ENCODE data around the gene SPATA2L.
"Not testable (repeated sequence)": the region's sequence is repeated elsewhere in the genome, so short reads cannot be mapped to it uniquely, and the experiment has no call there.

Gene SPATA2L

DNA sequence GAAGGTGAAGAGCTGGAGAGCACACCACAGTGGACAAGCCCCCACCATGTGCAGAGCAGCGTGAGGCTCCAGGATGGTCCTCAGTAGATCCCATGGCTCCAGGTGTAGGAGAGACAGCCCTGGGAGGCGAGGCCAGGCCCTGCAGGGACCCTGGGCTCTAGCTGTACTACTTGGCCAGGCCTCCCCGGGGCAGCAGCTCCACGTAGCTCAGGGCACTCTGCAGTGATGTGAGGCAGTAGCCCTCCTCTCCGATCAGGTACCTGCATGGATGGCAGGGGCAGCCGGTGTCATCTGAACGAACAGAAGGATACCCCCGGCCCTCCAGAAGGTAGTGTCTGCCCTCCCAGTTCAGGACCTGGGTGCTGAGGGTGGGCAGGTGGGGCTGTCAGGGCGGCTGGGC lies 6.2 kb upstream of the SPATA2L start:
- no peak for DNase-seq (ENCODE audit: insufficient read length, low spot score)
- FAIRE-seq: no peak
- TF ChIP-seq, protein P1, sequence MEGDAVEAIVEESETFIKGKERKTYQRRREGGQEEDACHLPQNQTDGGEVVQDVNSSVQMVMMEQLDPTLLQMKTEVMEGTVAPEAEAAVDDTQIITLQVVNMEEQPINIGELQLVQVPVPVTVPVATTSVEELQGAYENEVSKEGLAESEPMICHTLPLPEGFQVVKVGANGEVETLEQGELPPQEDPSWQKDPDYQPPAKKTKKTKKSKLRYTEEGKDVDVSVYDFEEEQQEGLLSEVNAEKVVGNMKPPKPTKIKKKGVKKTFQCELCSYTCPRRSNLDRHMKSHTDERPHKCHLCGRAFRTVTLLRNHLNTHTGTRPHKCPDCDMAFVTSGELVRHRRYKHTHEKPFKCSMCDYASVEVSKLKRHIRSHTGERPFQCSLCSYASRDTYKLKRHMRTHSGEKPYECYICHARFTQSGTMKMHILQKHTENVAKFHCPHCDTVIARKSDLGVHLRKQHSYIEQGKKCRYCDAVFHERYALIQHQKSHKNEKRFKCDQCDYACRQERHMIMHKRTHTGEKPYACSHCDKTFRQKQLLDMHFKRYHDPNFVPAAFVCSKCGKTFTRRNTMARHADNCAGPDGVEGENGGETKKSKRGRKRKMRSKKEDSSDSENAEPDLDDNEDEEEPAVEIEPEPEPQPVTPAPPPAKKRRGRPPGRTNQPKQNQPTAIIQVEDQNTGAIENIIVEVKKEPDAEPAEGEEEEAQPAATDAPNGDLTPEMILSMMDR (IDR thresholded peaks at IDR 0.05; ENCODE audit: insufficient read depth, missing control alignments): no peak

DNA sequence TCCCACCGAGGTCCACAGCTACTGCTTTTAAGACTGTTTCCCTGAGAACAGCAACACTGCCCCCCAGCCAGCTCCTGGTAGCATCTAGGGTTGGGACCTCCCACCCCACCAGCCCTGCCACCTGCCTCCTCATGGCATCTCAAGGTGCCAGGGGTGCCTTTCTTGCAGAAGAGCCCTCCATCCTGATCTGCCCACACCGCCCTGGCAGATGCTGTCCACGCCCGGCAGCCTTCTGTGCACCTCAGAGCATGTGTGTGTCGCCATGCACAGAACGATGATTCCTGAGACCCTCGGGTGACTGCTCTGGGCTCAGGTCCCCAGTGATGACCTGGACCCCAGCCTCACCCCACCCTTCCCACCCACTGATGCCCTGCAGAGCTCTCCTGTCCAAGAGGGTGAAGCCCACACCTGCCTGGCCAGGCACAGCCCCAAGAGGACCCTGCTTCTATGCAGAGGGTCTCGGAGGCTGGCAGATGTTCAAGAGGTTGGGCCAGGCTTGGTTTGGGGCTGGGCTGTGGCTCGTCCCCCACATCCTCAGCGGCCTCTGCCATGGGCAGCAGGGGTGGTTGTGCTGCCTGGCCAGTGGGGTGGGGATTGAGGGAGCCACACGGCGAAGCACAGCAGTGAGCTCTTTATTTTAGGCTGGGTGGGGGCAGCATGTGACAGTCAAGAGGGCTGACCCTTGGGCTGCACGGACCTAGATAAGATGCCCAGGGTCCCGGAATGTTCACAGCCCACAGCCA lies 5.2 kb upstream of the SPATA2L start:
- TF ChIP-seq, protein P1 (IDR thresholded peaks at IDR 0.05; ENCODE audit: insufficient read depth, missing control alignments): no peak
- FAIRE-seq (no peak), DNase-seq (ENCODE audit: insufficient read length, low spot score) (no peak)

DNA sequence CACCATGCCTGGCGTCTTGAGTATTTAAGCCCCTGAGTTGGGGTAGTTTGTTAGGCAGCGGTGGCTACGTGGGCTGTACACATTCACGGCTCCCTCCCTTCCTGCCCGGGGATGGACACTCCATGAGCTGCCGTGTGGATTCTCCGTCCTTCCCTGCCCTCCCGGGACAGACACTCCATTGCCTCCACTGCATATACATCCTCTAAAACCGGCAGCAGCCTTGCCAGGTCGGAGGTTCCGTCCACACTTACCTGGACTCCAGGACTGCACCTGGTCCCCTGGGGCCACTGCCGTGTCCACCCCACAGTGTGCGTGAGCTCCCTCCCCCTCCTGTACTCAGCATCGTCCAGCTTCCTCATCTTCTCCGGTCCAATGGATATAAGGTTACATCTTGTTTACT lies 3.5 kb upstream of the SPATA2L start:
- TF ChIP-seq, protein P1 (IDR thresholded peaks at IDR 0.05; ENCODE audit: insufficient read depth, missing control alignments): no peak
- FAIRE-seq (no peak), DNase-seq (ENCODE audit: insufficient read length, low spot score) (no peak)

DNA sequence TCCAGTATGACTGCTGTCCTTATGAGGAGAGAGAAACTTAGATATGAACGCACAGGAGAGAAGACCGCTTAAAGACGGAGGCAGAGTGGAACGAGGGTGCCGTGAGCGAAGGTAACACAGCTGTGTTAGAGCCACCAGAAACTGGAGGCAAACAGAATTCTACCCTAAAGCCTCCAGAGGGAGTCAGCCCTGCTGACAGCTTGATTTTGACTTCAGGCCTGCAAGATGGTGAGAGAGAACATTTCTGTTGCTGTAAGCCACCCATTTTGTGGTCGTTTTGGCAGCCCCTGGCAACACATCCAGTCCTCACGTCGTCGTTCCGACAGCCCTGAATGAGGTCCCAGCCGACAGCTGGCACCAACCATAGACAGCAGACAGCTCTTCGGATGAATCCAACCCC lies 2.8 kb upstream of the SPATA2L start:
- TF ChIP-seq, protein P1 (IDR thresholded peaks at IDR 0.05; ENCODE audit: insufficient read depth, missing control alignments): no peak
- DNase-seq (ENCODE audit: insufficient read length, low spot score) (no peak), FAIRE-seq (no peak)

DNA sequence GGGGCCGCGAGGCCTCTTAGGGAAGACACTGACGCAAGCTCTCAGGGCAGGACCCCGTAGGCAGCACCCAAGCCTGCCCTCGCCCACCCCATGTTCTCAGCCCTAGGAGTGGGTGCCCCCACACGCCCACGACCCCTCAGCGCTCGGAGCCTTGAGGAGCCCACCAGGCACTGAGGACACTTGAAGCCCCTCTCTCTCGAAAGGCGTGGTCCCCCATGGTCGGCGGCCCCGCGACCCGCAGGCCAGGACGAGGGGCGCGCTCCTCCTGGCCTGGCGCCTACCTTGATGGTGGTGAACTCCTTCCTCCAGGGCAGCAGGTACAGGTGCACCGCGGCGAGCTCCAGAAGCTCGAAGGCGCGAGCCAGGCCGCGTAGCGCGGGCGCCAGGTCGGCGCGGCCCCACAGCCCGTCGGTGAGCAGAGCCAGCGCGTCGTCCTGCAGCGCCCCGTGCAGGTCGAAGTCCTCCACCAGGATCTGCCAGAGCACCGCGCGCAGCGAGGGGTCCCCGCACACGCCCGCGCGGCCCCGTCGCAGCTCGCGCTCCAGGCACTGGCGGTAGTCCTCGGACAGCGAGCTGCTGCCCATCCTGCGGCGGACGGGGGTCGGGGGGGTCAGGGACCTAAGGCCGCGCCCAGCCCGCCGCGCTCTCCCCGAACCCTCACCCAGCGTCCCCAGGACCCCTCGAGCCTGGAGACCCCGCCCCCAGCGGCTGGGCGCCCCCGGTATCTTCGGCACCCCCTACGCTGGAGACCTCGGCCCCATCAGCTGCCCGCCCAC lies 668 bp downstream of the SPATA2L start:
- no peak for DNase-seq (ENCODE audit: insufficient read length, low spot score)
- no peak for FAIRE-seq
- TF ChIP-seq, protein P1 (IDR thresholded peaks at IDR 0.05; ENCODE audit: insufficient read depth, missing control alignments): peak; percentile 23

DNA sequence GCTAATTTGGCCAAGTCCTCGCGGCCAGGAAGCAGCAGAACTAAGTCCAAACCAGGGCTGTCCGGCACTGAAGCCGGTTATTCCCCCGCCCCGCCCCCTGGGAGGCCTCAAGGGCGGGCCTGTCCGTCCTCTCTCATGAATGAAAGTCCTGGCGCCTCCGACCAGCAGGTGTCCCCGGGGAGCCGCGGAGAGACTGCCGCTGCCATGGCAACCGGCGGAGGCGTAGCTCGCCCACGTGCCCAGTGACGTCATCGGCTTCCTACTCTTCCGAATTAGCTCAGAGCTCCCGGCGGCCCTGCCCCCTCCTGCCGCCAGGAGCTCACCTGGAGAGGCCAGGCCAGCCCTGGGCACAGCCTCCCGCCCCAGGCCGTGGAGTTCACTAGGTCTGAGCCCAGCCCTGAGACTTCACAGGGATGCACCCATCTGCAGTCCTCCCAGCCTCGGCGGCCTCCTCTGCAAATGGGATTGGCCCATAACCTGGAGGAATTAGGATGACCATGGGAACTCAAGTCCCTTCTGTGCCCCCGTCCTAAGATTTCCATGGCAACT lies 1.3 kb downstream of the SPATA2L start:
- FAIRE-seq: no peak
- TF ChIP-seq, protein P1 (IDR thresholded peaks at IDR 0.05; ENCODE audit: insufficient read depth, missing control alignments): peak; percentile 46

DNA sequence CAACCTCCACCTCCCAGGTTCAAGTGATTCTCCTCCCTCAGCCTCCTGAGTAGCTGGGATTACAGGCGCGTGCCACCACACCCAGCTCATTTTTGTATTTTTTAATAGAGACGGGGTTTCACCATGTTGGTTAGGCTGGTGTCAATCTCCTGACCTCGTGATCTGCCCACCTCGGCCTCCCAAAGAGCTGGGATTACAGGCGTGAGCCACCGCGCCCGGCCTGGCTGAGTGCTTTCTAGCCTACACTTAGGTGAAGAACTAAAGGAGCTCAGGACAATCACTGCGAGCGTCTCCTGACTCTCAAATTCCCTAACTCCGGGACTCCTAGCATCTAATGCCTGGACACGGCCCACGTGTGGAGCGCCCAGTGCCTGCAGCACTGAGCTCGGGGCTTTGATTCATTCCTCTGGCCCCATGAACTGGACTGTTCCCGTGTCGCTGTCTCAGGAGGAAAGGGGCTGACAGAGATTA lies 1.8 kb downstream of the SPATA2L start:
- FAIRE-seq; DNase-seq (ENCODE audit: insufficient read length, low spot score): not testable (repeated sequence)

More for the DNA sequence above, 1.3 kb downstream of the SPATA2L start:
- peak; percentile 73 for DNase-seq (ENCODE audit: insufficient read length, low spot score)

DNA sequence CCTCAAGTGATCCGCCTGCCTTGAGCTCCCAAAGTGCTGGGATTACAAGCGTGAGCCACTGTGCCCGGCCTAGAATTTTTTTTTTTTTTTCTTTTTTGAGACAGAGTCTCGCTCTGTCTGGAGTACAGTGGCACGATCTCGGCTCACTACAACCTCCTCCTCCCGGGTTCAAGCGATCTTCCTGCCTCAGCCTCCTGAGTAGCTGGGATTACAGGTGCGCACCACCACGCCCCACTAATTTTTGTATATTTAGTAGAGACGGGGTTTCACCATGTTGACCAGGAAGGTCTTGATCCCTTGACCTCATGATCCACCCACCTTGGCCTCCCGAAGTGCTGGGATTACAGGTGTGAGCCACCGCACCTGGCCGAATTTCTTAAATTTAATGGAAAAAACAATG lies 2.8 kb downstream of the SPATA2L start:
- FAIRE-seq; DNase-seq (ENCODE audit: insufficient read length, low spot score): not testable (repeated sequence)

Measured in D721Med (cell line).